Naive thymus-derived CD4-positive, alpha-beta T cell (primary cell): Measurements from ENCODE around the gene CYP11A1. TPM values are rescaled to one million over a fixed set of nuclear protein-coding genes. Genes with fewer than 3 reads are reported as not detected.
"Not testable (repeated sequence)": the region's sequence is repeated elsewhere in the genome, so short reads cannot be mapped to it uniquely, and the experiment has no call there.

Experiments
- ATAC-seq: fragments of 150-1000 bp; cut with Tn5 transposase; 2 replicates; pipeline ENCODE4 v1.10.0; 2021; ENCODE audit warnings: mild to moderate bottlenecking, moderate library complexity
- CTCF ChIA-PET: fragments of 350-600 bp; sonication (Branson Sonifier 250); formaldehyde crosslinking; loops from one replicate; lab custom pipeline; 2021; ENCODE audit warnings: antibody characterized with exemption; lab: Charles Lee
- POLR2A ChIA-PET: fragments of 350-600 bp; sonication (Branson Sonifier 250); formaldehyde crosslinking; loops from one replicate; lab custom pipeline; 2021; ENCODE audit warnings: antibody characterized with exemption, inconsistent platforms; lab: Charles Lee
- DNase-seq, 9 donors: peaks; one replicate each; pipeline versions ENCODE4 v3.0.0 to v3.0.0-alpha.2; 2020 to 2022; ENCODE audit warnings: mixed read lengths in 1 of 9
- H3K27ac ChIP-seq: one replicate; pipeline ENCODE4 v1.7.0; 2013; ENCODE audit warnings: mild to moderate bottlenecking, low read depth, low read length, moderate library complexity
- H3K27me3 ChIP-seq, 2 donors: one replicate each; pipeline ENCODE4 v1.7.0; 2013; ENCODE audit warnings: low read length in 2 of 2, mild to moderate bottlenecking in 2 of 2, moderate library complexity in 2 of 2; ENCODE audit not compliant: control insufficient read depth in 2 of 2, insufficient read depth in 2 of 2
- H3K36me3 ChIP-seq, 3 experiments: 1 replicate in 2 of 3; 2 replicates in 1 of 3; pipeline ENCODE4 v1.7.0; 2013; ENCODE audit warnings: low read length in 3 of 3, mild to moderate bottlenecking in 3 of 3, moderate library complexity in 1 of 3; ENCODE audit not compliant: insufficient read depth in 3 of 3, control insufficient read depth in 2 of 3
- H3K4me1 ChIP-seq, 2 donors: one replicate each; pipeline ENCODE4 v1.7.0; 2013; ENCODE audit warnings: low read length in 2 of 2, mild to moderate bottlenecking in 2 of 2, moderate library complexity in 1 of 2; ENCODE audit not compliant: control insufficient read depth in 2 of 2, insufficient read depth in 2 of 2
- H3K4me3 ChIP-seq: 2 replicates; pipeline ENCODE4 v1.7.0; 2013; ENCODE audit warnings: mild to moderate bottlenecking, low read length
- H3K9me3 ChIP-seq, 3 experiments: 1 replicate in 2 of 3; 2 replicates in 1 of 3; pipeline ENCODE4 v1.7.0; 2013; ENCODE audit warnings: low read length in 3 of 3; ENCODE audit not compliant: control insufficient read depth in 2 of 3
- H3K27ac Mint-ChIP-seq, 9 donors: one replicate each; pipeline ENCODE4 v1.8.0; 2020 to 2022; ENCODE audit warnings: mixed read lengths in 9 of 9, mild to moderate bottlenecking in 8 of 9, moderate library complexity in 5 of 9, inconsistent platforms in 2 of 9
- H3K27me3 Mint-ChIP-seq, 5 donors: one replicate each; pipeline ENCODE4 v1.8.0; 2021 to 2022; ENCODE audit warnings: mixed read lengths in 5 of 5, mild to moderate bottlenecking in 1 of 5
- H3K36me3 Mint-ChIP-seq, 5 donors: one replicate each; pipeline ENCODE4 v1.8.0; 2020 to 2022; ENCODE audit warnings: mixed read lengths in 5 of 5, mild to moderate bottlenecking in 3 of 5, inconsistent platforms in 1 of 5
- H3K4me1 Mint-ChIP-seq, 7 donors: one replicate each; pipeline ENCODE4 v1.8.0; 2020 to 2022; ENCODE audit warnings: mixed read lengths in 7 of 7, mild to moderate bottlenecking in 3 of 7, inconsistent platforms in 1 of 7
- H3K4me3 Mint-ChIP-seq, 10 donors: one replicate each; pipeline ENCODE4 v1.8.0; 2020 to 2022; ENCODE audit warnings: mild to moderate bottlenecking in 10 of 10, mixed read lengths in 10 of 10, moderate library complexity in 6 of 10, inconsistent platforms in 2 of 10
- H3K9me3 Mint-ChIP-seq, 11 donors: one replicate each; pipeline ENCODE4 v1.8.0; 2020 to 2022; ENCODE audit warnings: mixed read lengths in 11 of 11, mild to moderate bottlenecking in 4 of 11, inconsistent platforms in 1 of 11, moderate library complexity in 1 of 11
- intact Hi-C, 2 donors: fragments of 100-400 bp; cut with micrococcal nuclease; formaldehyde crosslinking; loops; one replicate each; pipeline ENCODE4 v1.15.1; 2023
- polyA plus RNA-seq, 2 donors: library from polyadenylated mRNA; unstranded; fragments of 300-500 nt; fragmentation: Illumina TruSeq; gene quantifications; one replicate each; pipeline ENCODE4 v1.2.3, GENCODE V29; 2021
- total RNA-seq, 6 experiments: library from RNA in 5 of 6; stranded (reverse) in 5 of 6; gene quantifications; 1 replicate in 5 of 6; 2 replicates in 1 of 6; pipeline ENCODE4 v1.2.3 and lab custom pipeline; 2021 to 2026

Gene CYP11A1
- total and polyA plus RNA-seq, 7 experiments from 2014 or later, result 0.58 to 1.0 TPM; not detected in 5

DNA sequence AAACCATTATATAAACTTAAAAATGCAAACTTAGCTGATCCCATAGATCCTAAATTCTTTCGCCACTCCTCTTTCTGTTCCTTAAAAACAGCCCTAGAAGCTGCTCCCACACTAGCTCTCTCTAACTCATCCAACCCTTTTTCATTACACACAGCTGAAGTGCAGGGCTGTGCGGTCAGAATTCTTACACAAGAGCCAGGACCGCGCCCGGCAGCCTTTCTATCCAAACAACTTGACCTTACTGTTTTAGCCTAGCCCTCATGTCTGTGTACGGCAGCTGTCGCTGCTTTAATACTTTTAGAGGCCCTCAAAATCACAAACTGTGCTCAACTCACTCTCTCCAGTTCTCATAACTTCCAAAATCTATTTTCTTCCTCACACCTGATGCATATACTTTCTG, 9.9 kb downstream of the CYP11A1 start:
- H3K4me3 ChIP-seq, intact Hi-C loops, H3K4me1 ChIP-seq, H3K27ac ChIP-seq, DNase-seq, ATAC-seq, H3K4me3 Mint-ChIP-seq, H3K27ac Mint-ChIP-seq, CTCF ChIA-PET, H3K4me1 Mint-ChIP-seq, H3K27me3 ChIP-seq, H3K36me3 ChIP-seq, H3K9me3 ChIP-seq: not testable (repeated sequence)
- Mint-ChIP-seq H3K36me3 (peaks cover 2 to 12% (median 7%) of the 10 kb centered on the region in 5 donors), H3K27me3 (peaks cover 5 to 39% (median 23%) of the 10 kb centered on the region in 5 donors), H3K9me3 (peaks cover 0 to 31% (median 12%) of the 10 kb centered on the region in 11 donors)
- POLR2A ChIA-PET, result interaction anchor here (0.6 kb wide), 1 partner anchor 22 kb away, joined by 3 read pairs; no protein-coding TSS in a partner anchor

DNA sequence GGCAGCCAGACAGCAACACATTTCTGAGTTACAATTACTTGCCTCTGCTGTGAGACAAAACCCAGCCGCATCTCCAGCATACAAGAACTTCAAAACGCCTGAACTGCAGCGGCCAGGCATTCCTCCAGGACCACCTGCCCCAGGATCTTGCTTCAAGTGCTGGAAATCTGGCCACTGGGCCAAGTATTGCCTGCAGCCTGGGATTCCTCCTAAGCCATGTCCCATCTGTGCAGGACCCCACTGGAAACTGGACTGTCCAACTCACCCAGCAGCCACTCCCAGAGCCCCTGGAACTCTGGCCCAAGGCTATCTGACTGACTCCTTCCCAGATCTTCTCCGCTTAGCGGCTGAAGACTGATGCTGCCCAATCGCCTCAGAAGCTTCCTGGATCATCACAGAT, 11.4 kb downstream of the CYP11A1 start:
- DNase-seq, POLR2A ChIA-PET, H3K36me3 ChIP-seq, H3K4me1 Mint-ChIP-seq, intact Hi-C loops, H3K27ac Mint-ChIP-seq, H3K27me3 ChIP-seq, ATAC-seq, CTCF ChIA-PET, H3K4me3 ChIP-seq, H3K4me1 ChIP-seq, H3K9me3 ChIP-seq, H3K27ac ChIP-seq, H3K4me3 Mint-ChIP-seq: not testable (repeated sequence)
- H3K36me3 Mint-ChIP-seq, result peaks cover 2 to 12% (median 7%) of the 10 kb centered on the region in 5 donors
- peaks cover 6 to 31% (median 24%) of the 10 kb centered on the region in 5 donors for H3K27me3 Mint-ChIP-seq
- peaks cover 0 to 33% (median 12%) of the 10 kb centered on the region in 11 donors for H3K9me3 Mint-ChIP-seq

DNA sequence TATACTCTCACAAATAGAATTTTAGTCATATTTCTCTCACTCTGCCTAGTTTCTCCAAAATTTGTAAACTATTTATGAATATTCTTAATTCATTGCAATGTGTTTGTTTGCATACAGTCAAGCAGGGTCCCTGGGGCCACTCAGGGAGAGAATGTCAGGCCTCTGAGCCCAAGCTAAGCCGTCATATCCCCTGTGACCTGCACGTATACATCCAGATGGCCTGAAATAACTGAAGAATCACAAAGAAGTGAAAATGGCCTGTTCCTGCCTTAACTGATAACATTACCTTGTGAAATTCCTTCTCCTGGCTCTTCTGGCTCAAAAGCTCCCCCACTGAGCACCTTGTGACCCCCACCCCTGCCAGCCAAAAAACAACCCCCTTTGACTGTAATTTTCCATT, 13.5 kb downstream of the CYP11A1 start:
- POLR2A ChIA-PET, H3K9me3 ChIP-seq, H3K27ac Mint-ChIP-seq, H3K4me3 Mint-ChIP-seq, H3K4me3 ChIP-seq, DNase-seq, ATAC-seq, H3K36me3 ChIP-seq, intact Hi-C loops, CTCF ChIA-PET, H3K4me1 ChIP-seq, H3K4me1 Mint-ChIP-seq, H3K27ac ChIP-seq, H3K27me3 ChIP-seq: not testable (repeated sequence)
- peaks cover 0 to 33% (median 12%) of the 10 kb centered on the region in 11 donors for H3K9me3 Mint-ChIP-seq
- peaks cover 2 to 12% (median 7%) of the 10 kb centered on the region in 5 donors for H3K36me3 Mint-ChIP-seq
- peaks cover 6 to 36% (median 24%) of the 10 kb centered on the region in 5 donors for H3K27me3 Mint-ChIP-seq

DNA sequence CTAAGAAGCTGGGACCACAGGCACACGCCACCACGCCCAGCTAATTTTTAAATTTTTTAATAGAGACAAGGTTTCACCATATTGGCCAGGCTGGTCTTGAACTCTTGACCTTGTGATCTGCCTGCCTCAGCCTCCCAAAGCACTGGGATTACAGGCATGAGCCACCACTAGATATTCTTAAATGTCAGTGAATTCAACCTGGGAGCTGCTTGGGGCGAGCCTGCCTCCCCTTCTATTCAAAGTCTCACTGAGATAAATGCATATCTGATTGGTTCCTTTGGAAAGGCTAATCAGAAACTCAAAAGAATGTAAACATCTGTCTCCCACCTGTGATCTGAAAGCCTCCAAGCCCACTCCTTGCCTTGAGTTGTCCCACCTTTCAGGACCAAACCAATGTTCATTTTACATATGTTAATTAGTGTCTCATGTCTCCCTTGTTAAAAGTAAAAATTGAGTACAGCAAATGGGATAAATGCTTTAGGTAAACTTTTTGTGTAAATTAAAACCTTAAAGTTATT, 15.0 kb downstream of the CYP11A1 start:
- intact Hi-C loops, result no loop called here
- DNase-seq (no peak), ATAC-seq (no peak)
- Histone ChIP-seq H3K4me3 (no peak overlapping the region), H3K27me3 (no peaks in the 10 kb centered on the region), H3K36me3 (no peaks in the 10 kb centered on the region), H3K9me3 (peaks cover 0 to 7% (median 0%) of the 10 kb centered on the region in 3 experiments), H3K27ac (no peak overlapping the region), H3K4me1 (no peaks in the 10 kb centered on the region)
- Mint-ChIP-seq H3K9me3 (peaks cover 0 to 33% (median 12%) of the 10 kb centered on the region in 11 donors), H3K27ac (no peak overlapping the region), H3K36me3 (peaks cover 2 to 12% (median 7%) of the 10 kb centered on the region in 5 donors), H3K27me3 (peaks cover 6 to 36% (median 24%) of the 10 kb centered on the region in 5 donors), H3K4me1 (no peaks in the 10 kb centered on the region), H3K4me3 (no peak overlapping the region)
- ChIA-PET CTCF (interaction anchor here (0.9 kb wide), 1 partner anchor 8 kb away, joined by 3 read pairs; no protein-coding TSS in a partner anchor), POLR2A (no interaction called here)

DNA sequence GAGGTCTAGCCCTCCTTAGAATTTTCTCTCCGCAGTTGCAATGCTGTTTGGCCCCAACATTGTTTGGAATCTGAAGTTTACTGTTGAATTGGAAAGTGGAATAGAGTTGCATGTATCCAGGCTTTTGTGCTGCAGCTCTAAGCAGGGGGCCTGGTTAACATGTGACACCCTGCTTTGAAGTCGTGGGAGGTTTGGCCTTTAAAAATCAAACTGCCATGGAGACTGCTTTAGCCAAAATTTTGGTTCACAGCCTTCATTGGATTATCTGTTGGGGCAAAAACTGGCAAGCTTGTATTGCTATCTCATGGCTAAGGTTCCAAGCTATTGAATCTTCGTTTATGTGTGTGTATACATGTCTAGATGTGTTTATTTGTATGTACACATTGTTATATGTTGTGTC, 15.8 kb downstream of the CYP11A1 start:
- Histone ChIP-seq H3K4me1 (no peaks in the 10 kb centered on the region), H3K9me3 (peaks cover 0 to 7% (median 0%) of the 10 kb centered on the region in 3 experiments), H3K27me3 (no peaks in the 10 kb centered on the region), H3K27ac (no peak overlapping the region), H3K4me3 (no peak overlapping the region), H3K36me3 (no peaks in the 10 kb centered on the region)
- ChIA-PET CTCF (no interaction called here), POLR2A (no interaction called here)
- H3K4me3 Mint-ChIP-seq, result no peak overlapping the region
- DNase-seq (no peak), ATAC-seq (no peak)
- no peaks in the 10 kb centered on the region for H3K4me1 Mint-ChIP-seq
- H3K27ac Mint-ChIP-seq, result no peak overlapping the region
- H3K27me3 Mint-ChIP-seq, result peaks cover 6 to 36% (median 24%) of the 10 kb centered on the region in 5 donors
- intact Hi-C loops, result no loop called here
- peaks cover 0 to 33% (median 12%) of the 10 kb centered on the region in 11 donors for H3K9me3 Mint-ChIP-seq
- peaks cover 2 to 12% (median 7%) of the 10 kb centered on the region in 5 donors for H3K36me3 Mint-ChIP-seq

DNA sequence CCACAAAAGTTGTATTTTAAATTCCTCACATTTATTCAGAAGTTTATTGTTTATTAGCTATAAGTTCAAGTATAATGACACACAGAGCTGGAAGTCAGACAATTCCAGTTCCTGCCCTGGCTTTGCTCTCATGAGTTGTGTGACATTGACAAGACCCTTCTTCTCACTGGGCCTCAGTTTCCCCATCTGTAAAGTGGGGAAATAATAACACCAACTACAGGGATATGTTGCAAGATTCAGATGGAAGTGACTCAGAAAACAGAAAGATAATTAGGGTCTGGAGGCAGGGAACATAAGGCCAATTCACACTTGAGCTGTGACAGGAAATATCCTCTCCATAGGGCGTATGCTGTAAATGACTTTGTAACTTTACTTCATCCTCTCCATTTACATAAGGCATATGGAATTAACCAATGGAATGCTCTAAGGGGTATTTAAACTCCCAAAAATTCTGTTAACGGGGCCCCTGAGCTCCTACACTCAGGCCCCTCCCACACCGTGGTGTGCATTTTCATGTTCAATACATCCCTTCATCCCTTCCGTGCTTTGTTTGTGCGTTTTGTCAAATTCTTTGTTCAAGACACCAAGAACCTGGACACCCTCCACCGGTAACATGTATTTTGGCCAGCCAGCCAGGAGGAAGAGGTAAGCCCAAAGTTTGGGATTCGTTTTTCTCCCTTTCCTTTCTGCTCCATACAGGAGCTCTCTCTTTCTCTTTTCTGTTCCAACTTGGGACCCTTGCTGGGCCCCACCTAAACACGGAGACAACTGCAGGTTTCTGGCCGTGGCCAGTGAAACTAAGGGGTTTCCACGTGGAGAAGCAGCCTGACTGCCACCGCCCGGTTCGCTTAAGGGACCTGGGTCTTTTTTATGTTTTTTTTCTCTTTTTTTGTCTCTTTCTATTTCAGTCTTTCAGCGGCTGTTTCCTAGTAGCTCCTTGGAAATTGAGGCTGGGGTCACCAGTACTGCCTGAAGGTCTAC, 16.9 kb downstream of the CYP11A1 start:
- no peak for DNase-seq
- H3K4me1 Mint-ChIP-seq, result peaks cover 0 to 3% (median 0%) of the 10 kb centered on the region in 7 donors
- Histone ChIP-seq H3K4me3 (no peak overlapping the region), H3K4me1 (no peaks in the 10 kb centered on the region), H3K27me3 (no peaks in the 10 kb centered on the region), H3K27ac (no peak overlapping the region), H3K36me3 (no peaks in the 10 kb centered on the region), H3K9me3 (peaks cover 0 to 7% (median 0%) of the 10 kb centered on the region in 3 experiments)
- POLR2A ChIA-PET, result no interaction called here
- H3K4me3 Mint-ChIP-seq, result no peak overlapping the region
- intact Hi-C loops, result no loop called here
- H3K9me3 Mint-ChIP-seq, result peaks cover 0 to 32% (median 12%) of the 10 kb centered on the region in 11 donors
- no peak for ATAC-seq
- H3K36me3 Mint-ChIP-seq, result peaks cover 2 to 13% (median 7%) of the 10 kb centered on the region in 5 donors
- CTCF ChIA-PET, result no interaction called here
- H3K27ac Mint-ChIP-seq, result peak overlapping the region in 1 of 9 donors; percentile 38
- H3K27me3 Mint-ChIP-seq, result peaks cover 6 to 33% (median 22%) of the 10 kb centered on the region in 5 donors
